K562 (cell line): ENCODE data around the gene WARS2. TPM values are rescaled to one million over a fixed set of nuclear protein-coding genes. Genes with fewer than 3 reads are reported as not detected.

ENCODE experiments used
- ATAC-seq: fragments of 200-7000 bp; cut with Tn5 transposase; 3 replicates; pipeline ENCODE4 v1.9.1; 2020; ENCODE audit warnings: moderate library complexity
- BruUV-seq: library from RNA; stranded (reverse); fragments of 400-500 nt; replicated peaks from 2 replicates; lab custom pipeline; 2021; lab: Mats Ljungman, UMichigan
- CTCF ChIA-PET: fragments of 300-600 bp; formaldehyde crosslinking; extraction: SDS; loops from one replicate; lab custom pipeline; 2021; ENCODE audit warnings: low intra/inter-chr PET ratio; lab: Yijun Ruan, JAX
- POLR2A ChIA-PET: fragments of 300-600, 350-650 bp; sonication (Branson Sonifier 250); formaldehyde crosslinking; extraction: SDS; loops from one replicate; lab custom pipeline; 2021; ENCODE audit warnings: antibody characterized with exemption, inconsistent platforms; lab: Yijun Ruan, JAX
- DNase-seq, 4 experiments: peaks; one replicate each; pipeline versions ENCODE4 v3.0.0 to v3.0.0-alpha.2; 2011 to 2018; ENCODE audit warnings: low spot score in 3 of 4, mixed read lengths in 3 of 4; ENCODE audit errors: extremely low read depth in 1 of 4
- FAIRE-seq: peaks from 2 replicates; lab custom pipeline; 2011; peaks lifted over from hg19 to GRCh38; lab: Jason Lieb, UNC
- H2AFZ ChIP-seq: 2 replicates; pipeline ENCODE4 v1.6.0; 2011; ENCODE audit warnings: low read depth, low read length, control low read depth, inconsistent platforms
- H3K27ac ChIP-seq: fragments of 200-600 bp; 3 replicates; pipeline ENCODE4 v1.8.0; 2011; ENCODE audit warnings: low read depth, mild to moderate bottlenecking, control low read depth, inconsistent platforms, low read length, moderate library complexity, mixed read lengths; ENCODE audit errors: extremely low read depth
- H3K27me3 ChIP-seq, 2 experiments: fragments of 300-600 bp in 1 of 2; 2 replicates in 1 of 2; 3 replicates in 1 of 2; pipeline versions ENCODE4 v1.6.0 to v1.8.0; 2011; ENCODE audit warnings: inconsistent platforms in 2 of 2, low read length in 2 of 2, mild to moderate bottlenecking in 1 of 2, mixed read lengths in 1 of 2, moderate library complexity in 1 of 2; ENCODE audit not compliant: control insufficient read depth in 2 of 2, insufficient read depth in 2 of 2
- H3K36me3 ChIP-seq: fragments of 300-600 bp; 3 replicates; pipeline ENCODE4 v1.8.0; 2011; ENCODE audit warnings: mild to moderate bottlenecking, low read length, inconsistent platforms; ENCODE audit not compliant: control insufficient read depth, insufficient read depth
- H3K4me1 ChIP-seq, 2 experiments: fragments of 200-600 bp in 1 of 2; replicated peaks in 1 of 2; 2 replicates in 1 of 2; 3 replicates in 1 of 2; pipeline versions ENCODE4 v1.5.1 to v1.8.0; 2011; ENCODE audit warnings: inconsistent platforms in 2 of 2, low read length in 2 of 2, mild to moderate bottlenecking in 1 of 2, mixed read lengths in 1 of 2, moderate library complexity in 1 of 2; ENCODE audit not compliant: control insufficient read depth in 2 of 2, insufficient read depth in 2 of 2
- H3K4me2 ChIP-seq: 2 replicates; pipeline ENCODE4 v1.6.1; 2011; ENCODE audit warnings: low read length, control low read depth, inconsistent platforms, mixed read lengths; ENCODE audit not compliant: insufficient read depth
- H3K4me3 ChIP-seq: fragments of 200-600 bp; sonication (generic), shearing (Covaris generic); 2 replicates; pipeline ENCODE4 v1.5.1; 2016; ENCODE audit warnings: control low read depth, inconsistent platforms
- H3K79me2 ChIP-seq: fragments of 200-600 bp; 3 replicates; pipeline ENCODE4 v1.8.0; 2011; ENCODE audit warnings: low read length, inconsistent platforms; ENCODE audit not compliant: control insufficient read depth, insufficient read depth
- H3K9ac ChIP-seq, 2 experiments: 2 replicates each; pipeline versions ENCODE4 v1.6.0 to v1.6.1; 2011; ENCODE audit warnings: low read depth in 2 of 2, low read length in 2 of 2, control low read depth in 1 of 2, inconsistent platforms in 1 of 2, mild to moderate bottlenecking in 1 of 2, mixed read lengths in 1 of 2; ENCODE audit not compliant: insufficient read depth in 1 of 2
- H3K9me1 ChIP-seq: one replicate; pipeline ENCODE4 v1.6.0; 2011; ENCODE audit warnings: inconsistent platforms, mild to moderate bottlenecking, low read length, moderate library complexity; ENCODE audit not compliant: control insufficient read depth, insufficient read depth
- H3K9me3 ChIP-seq: replicated peaks from 2 replicates; pipeline ENCODE4 v1.5.1; 2011; ENCODE audit warnings: low read depth, low read length, inconsistent platforms; ENCODE audit not compliant: control insufficient read depth, insufficient read depth
- H4K20me1 ChIP-seq: replicated peaks from 2 replicates; pipeline ENCODE4 v1.6.1; 2011; ENCODE audit warnings: low read length, inconsistent platforms, mixed read lengths; ENCODE audit not compliant: control insufficient read depth, insufficient read depth
- CC2D1A ChIP-seq: fragments of 450-650 bp; IDR thresholded peaks from 2 replicates; pipeline ENCODE4 v1.6.1; 2017; ENCODE audit warnings: mild to moderate bottlenecking
- ETV1 ChIP-seq: fragments of 450-650 bp; conservative IDR thresholded peaks from 2 replicates; pipeline ENCODE4 v1.6.1; 2016; ENCODE audit warnings: missing genetic modification characterization, control low read depth, low read depth, missing compliant biosample characterization
- FIP1L1 ChIP-seq: fragments of 200-400 bp; formaldehyde crosslinking; IDR thresholded peaks from 2 replicates; pipeline ENCODE4 v1.6.1; 2018; ENCODE audit warnings: mild to moderate bottlenecking, low read depth, low read length; ENCODE audit not compliant: poor library complexity, severe bottlenecking
- FOXP1 ChIP-seq: sonication (generic); formaldehyde crosslinking; IDR thresholded peaks from 2 replicates; pipeline ENCODE4 v1.8.0; 2022; ENCODE audit warnings: mild to moderate bottlenecking, missing genetic modification reagents
- NR2C2 ChIP-seq, 2 experiments: fragments of 200-800 bp in 1 of 2; sonication (Bioruptor generic) in 1 of 2; sonication (generic) in 1 of 2; formaldehyde crosslinking in 1 of 2; IDR thresholded peaks; 2 replicates each; pipeline versions ENCODE4 v1.6.1 to v1.8.0; 2016 to 2022; ENCODE audit warnings: mild to moderate bottlenecking in 1 of 2, missing compliant biosample characterization in 1 of 2, missing genetic modification characterization in 1 of 2, missing genetic modification reagents in 1 of 2
- NUFIP1 ChIP-seq: fragments of 450-650 bp; IDR thresholded peaks from 2 replicates; pipeline ENCODE4 v1.6.1; 2018; ENCODE audit not compliant: partially characterized antibody
- RBM39 ChIP-seq: fragments of 200-400 bp; formaldehyde crosslinking; optimal IDR thresholded peaks from 2 replicates; pipeline ENCODE3; 2018; ENCODE audit warnings: low read depth, low read length
- SMAD3 ChIP-seq: fragments of 450-650 bp; formaldehyde crosslinking; conservative IDR thresholded peaks from 2 replicates; pipeline ENCODE4 v1.4.0; 2020; ENCODE audit warnings: mild to moderate bottlenecking
- SRSF1 ChIP-seq: fragments of 200-400 bp; formaldehyde crosslinking; IDR thresholded peaks from 2 replicates; pipeline ENCODE4 v1.6.1; 2017; ENCODE audit warnings: mild to moderate bottlenecking, low read depth, low read length, moderate library complexity
- ZBTB12 ChIP-seq: fragments of 250-450 bp; sonication (Bioruptor Pico); IDR thresholded peaks from 2 replicates; pipeline ENCODE4 v1.4.0; 2020
- ZNF444 ChIP-seq: fragments of 250-450 bp; sonication (Bioruptor Pico); IDR thresholded peaks from 2 replicates; pipeline ENCODE4 v1.4.0; 2020; ENCODE audit warnings: mild to moderate bottlenecking, moderate library complexity
- ZNF584 ChIP-seq: fragments of 200-800 bp; sonication (Bioruptor generic); IDR thresholded peaks from 2 replicates; pipeline ENCODE4 v1.6.1; 2016; ENCODE audit warnings: low read depth, mild to moderate bottlenecking, missing genetic modification characterization, missing compliant biosample characterization
- WGBS: fragments of 100-300 bp; shearing (Covaris generic); methylation state at CpG from one replicate; pipeline ENCODE4 v1.1.6; 2016; ENCODE audit warnings: low coverage, mixed read lengths; ENCODE audit not compliant: insufficient coverage; ENCODE audit errors: missing lambda C conversion rate; 5-methylcytosine and 5-hydroxymethylcytosine counted together
- in situ Hi-C: fragments of 300-500 bp; cut with MboI; formaldehyde crosslinking; loops from 4 replicates; pipeline ENCODE4 v1.15.0; 2018; ENCODE audit warnings: inconsistent platforms, mixed read lengths
- intact Hi-C: fragments of 100-400 bp; cut with micrococcal nuclease; formaldehyde crosslinking; loops from 2 replicates; pipeline ENCODE4 v1.14.2; 2022
- polyA plus RNA-seq, 8 experiments: library from polyadenylated mRNA; depleted of rRNA in 4 of 8; stranded (reverse) in 5 of 8; unstranded in 3 of 8; fragments of >200 nt; fragmentation: Nextera tagmentation in 2 of 8; fragmentation: Illumina TruSeq in 1 of 8; extraction: Ambion mirVana in 2 of 8; extraction: Trizol in 1 of 8; gene quantifications; 2 replicates each; pipeline versions ENCODE4 v1.2.1 to v1.2.3, GENCODE V29; 2011 to 2014; ENCODE audit warnings: inconsistent platforms in 1 of 8, missing spikeins in 1 of 8
- total RNA-seq, 7 experiments: library from RNA; depleted of rRNA in 6 of 7; stranded (reverse); fragments of >200 nt in 6 of 7; fragmentation: Illumina TruSeq in 2 of 7; extraction: Trizol in 2 of 7; gene quantifications; 2 replicates each; pipeline versions ENCODE4 v1.2.1 to v1.2.3, GENCODE V29; 2011 to 2021; ENCODE audit warnings: low replicate concordance in 1 of 7
- TF ChIP-seq, protein P1 (sequence below): fragments of 250-450 bp; sonication (Bioruptor Pico); IDR thresholded peaks from 2 replicates; pipeline ENCODE4 v1.5.0; 2021
- TF ChIP-seq, protein P2 (sequence below): fragments of 450-650 bp; IDR thresholded peaks from 2 replicates; pipeline ENCODE4 v1.6.1; 2017; ENCODE audit warnings: antibody characterized with exemption
- TF ChIP-seq, protein P3 (sequence below): fragments of 250-450 bp; sonication (Bioruptor Pico); IDR thresholded peaks from 2 replicates; pipeline ENCODE4 v1.8.0; 2021; ENCODE audit warnings: mild to moderate bottlenecking, moderate library complexity

WARS2 gene
- total and polyA plus RNA-seq, 9 of the 15 experiments (the other 6 are each of a cell fraction or from before 2014, with no cell fraction given), result 5.7 to 18.0 (median 16.9) TPM

GRCh38 chr1:119032986-119033385 is 107.5 kb downstream of the WARS2 start:
- intact Hi-C loops (no loop called here), in situ Hi-C loops (no loop called here)
- Histone ChIP-seq H3K27me3 (no peaks in the 10 kb centered on the region), H3K27ac (no peak overlapping the region), H3K4me3 (no peak overlapping the region), H3K9me3 (no peaks in the 10 kb centered on the region), H3K4me1 (no peaks in the 10 kb centered on the region), H4K20me1 (no peaks in the 10 kb centered on the region), H2AFZ (no peak overlapping the region), H3K9ac (no peak overlapping the region), H3K36me3 (peaks cover 2% of the 10 kb centered on the region; the same call in 1 of the 3 replicates), H3K9me1 (no peaks in the 10 kb centered on the region), H3K79me2 (no peaks in the 10 kb centered on the region), H3K4me2 (no peak overlapping the region)
- 88% methylated on average over 18 of the region's 22 CpGs for WGBS
- FAIRE-seq, result no peak
- no TSS peak for BruUV-seq
- ChIA-PET POLR2A (interaction anchor here (1.4 kb wide), 1 partner anchor 12 kb away, joined by 3 read pairs; no protein-coding TSS in a partner anchor), CTCF (no interaction called here)
- ATAC-seq, result no peak
- no peak for TF ChIP-seq ZNF584 (CRISPR knock-in tag)
- no peak for TF ChIP-seq ETV1 (tag)
- TF ChIP-seq FOXP1, result no peak
- no peak for TF ChIP-seq FIP1L1
- TF ChIP-seq, protein P1, sequence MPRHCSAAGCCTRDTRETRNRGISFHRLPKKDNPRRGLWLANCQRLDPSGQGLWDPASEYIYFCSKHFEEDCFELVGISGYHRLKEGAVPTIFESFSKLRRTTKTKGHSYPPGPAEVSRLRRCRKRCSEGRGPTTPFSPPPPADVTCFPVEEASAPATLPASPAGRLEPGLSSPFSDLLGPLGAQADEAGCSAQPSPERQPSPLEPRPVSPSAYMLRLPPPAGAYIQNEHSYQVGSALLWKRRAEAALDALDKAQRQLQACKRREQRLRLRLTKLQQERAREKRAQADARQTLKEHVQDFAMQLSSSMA (CRISPR knock-in tag), result no peak
- no peak for TF ChIP-seq RBM39
- TF ChIP-seq SRSF1, result no peak
- no peak for TF ChIP-seq ZBTB12 (CRISPR knock-in tag)
- TF ChIP-seq, protein P2, sequence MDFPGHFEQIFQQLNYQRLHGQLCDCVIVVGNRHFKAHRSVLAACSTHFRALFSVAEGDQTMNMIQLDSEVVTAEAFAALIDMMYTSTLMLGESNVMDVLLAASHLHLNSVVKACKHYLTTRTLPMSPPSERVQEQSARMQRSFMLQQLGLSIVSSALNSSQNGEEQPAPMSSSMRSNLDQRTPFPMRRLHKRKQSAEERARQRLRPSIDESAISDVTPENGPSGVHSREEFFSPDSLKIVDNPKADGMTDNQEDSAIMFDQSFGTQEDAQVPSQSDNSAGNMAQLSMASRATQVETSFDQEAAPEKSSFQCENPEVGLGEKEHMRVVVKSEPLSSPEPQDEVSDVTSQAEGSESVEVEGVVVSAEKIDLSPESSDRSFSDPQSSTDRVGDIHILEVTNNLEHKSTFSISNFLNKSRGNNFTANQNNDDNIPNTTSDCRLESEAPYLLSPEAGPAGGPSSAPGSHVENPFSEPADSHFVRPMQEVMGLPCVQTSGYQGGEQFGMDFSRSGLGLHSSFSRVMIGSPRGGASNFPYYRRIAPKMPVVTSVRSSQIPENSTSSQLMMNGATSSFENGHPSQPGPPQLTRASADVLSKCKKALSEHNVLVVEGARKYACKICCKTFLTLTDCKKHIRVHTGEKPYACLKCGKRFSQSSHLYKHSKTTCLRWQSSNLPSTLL, result no peak
- TF ChIP-seq ZNF444 (CRISPR knock-in tag), result no peak
- TF ChIP-seq NR2C2 (CRISPR knock-in tag; IDR thresholded peaks at IDR 0.05), result no peak
- TF ChIP-seq NR2C2 (tag; IDR thresholded peaks at IDR 0.05), result no peak
- TF ChIP-seq, protein P3, sequence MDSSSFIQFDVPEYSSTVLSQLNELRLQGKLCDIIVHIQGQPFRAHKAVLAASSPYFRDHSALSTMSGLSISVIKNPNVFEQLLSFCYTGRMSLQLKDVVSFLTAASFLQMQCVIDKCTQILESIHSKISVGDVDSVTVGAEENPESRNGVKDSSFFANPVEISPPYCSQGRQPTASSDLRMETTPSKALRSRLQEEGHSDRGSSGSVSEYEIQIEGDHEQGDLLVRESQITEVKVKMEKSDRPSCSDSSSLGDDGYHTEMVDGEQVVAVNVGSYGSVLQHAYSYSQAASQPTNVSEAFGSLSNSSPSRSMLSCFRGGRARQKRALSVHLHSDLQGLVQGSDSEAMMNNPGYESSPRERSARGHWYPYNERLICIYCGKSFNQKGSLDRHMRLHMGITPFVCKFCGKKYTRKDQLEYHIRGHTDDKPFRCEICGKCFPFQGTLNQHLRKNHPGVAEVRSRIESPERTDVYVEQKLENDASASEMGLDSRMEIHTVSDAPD, result no peak
- TF ChIP-seq SMAD3 (CRISPR knock-in tag), result no peak
- no peak for TF ChIP-seq NUFIP1
- TF ChIP-seq CC2D1A, result no peak
- DNase-seq, result no peak
